Esophagus squamous epithelium (tissue), 5 donors: ENCODE data around the gene TOR1AIP1. TPM values are rescaled to one million over a fixed set of nuclear protein-coding genes. Genes with fewer than 3 reads are reported as not detected.

Source experiments
- DNase-seq: peaks from one replicate; lab custom pipeline; 2025; lab: John Stamatoyannopoulos, UW
- H3K27ac ChIP-seq, 4 donors: fragments of 200-600 bp; sonication (generic); one replicate each; pipeline ENCODE4 v1.5.1; 2016 to 2019; ENCODE audit warnings: mild to moderate bottlenecking in 1 of 4
- H3K27me3 ChIP-seq, 4 donors: fragments of 200-600 bp; sonication (generic); 1 replicate in 3 of 4; 2 replicates in 1 of 4; pipeline versions ENCODE4 v1.5.1 to v1.6.0; 2017 to 2021; ENCODE audit warnings: antibody characterized with exemption in 1 of 4
- H3K36me3 ChIP-seq, 3 donors: fragments of 200-600 bp; sonication (generic); one replicate each; pipeline ENCODE4 v1.5.1; 2016 to 2019
- H3K4me1 ChIP-seq, 3 donors: fragments of 200-600 bp; sonication (generic); one replicate each; pipeline ENCODE4 v1.5.1; 2017 to 2019
- H3K4me3 ChIP-seq, 4 donors: fragments of 200-600 bp; sonication (generic); 1 replicate in 3 of 4; 2 replicates in 1 of 4; pipeline ENCODE4 v1.5.1; 2016 to 2019; ENCODE audit warnings: mild to moderate bottlenecking in 2 of 4, moderate library complexity in 1 of 4
- H3K9me3 ChIP-seq, 3 donors: fragments of 200-600 bp; sonication (generic); one replicate each; pipeline ENCODE4 v1.5.1; 2016 to 2019
- POLR2A ChIP-seq, 4 donors: fragments of 450-650 bp; IDR thresholded peaks; one replicate each; pipeline ENCODE4 v1.6.1; 2017; ENCODE audit warnings: antibody characterized with exemption in 4 of 4, mild to moderate bottlenecking in 4 of 4, moderate library complexity in 3 of 4
- WGBS, 2 donors: methylation state at CpG; one replicate each; pipeline ENCODE4 v1.1.5; 2018; 5-methylcytosine and 5-hydroxymethylcytosine counted together
- intact Hi-C: fragments of 100-400 bp; cut with DNase I; formaldehyde crosslinking; loops from one replicate; pipeline ENCODE4 v1.15.0; 2022
- total RNA-seq, 4 donors: library from RNA; depleted of rRNA; stranded (reverse); fragments of >200 nt; gene quantifications; one replicate each; pipeline ENCODE4 v1.1.0, GENCODE V29; 2016
- TF ChIP-seq, protein P1 (sequence below), 6 experiments: fragments of 450-650 bp in 4 of 6; fragments of 200-600 bp in 2 of 6; sonication (generic) in 2 of 6; IDR thresholded peaks; one replicate each; pipeline ENCODE4 v1.5.1; 2016 to 2019; ENCODE audit warnings: antibody characterized with exemption in 6 of 6, mild to moderate bottlenecking in 4 of 6, moderate library complexity in 4 of 6
- donor health status: DM: yes; HTN: yes; CAD: no.

TOR1AIP1 gene
- total RNA-seq, 4 donors from 2014 or later = 26.1 to 78.8 (median 35.3) TPM

DNA sequence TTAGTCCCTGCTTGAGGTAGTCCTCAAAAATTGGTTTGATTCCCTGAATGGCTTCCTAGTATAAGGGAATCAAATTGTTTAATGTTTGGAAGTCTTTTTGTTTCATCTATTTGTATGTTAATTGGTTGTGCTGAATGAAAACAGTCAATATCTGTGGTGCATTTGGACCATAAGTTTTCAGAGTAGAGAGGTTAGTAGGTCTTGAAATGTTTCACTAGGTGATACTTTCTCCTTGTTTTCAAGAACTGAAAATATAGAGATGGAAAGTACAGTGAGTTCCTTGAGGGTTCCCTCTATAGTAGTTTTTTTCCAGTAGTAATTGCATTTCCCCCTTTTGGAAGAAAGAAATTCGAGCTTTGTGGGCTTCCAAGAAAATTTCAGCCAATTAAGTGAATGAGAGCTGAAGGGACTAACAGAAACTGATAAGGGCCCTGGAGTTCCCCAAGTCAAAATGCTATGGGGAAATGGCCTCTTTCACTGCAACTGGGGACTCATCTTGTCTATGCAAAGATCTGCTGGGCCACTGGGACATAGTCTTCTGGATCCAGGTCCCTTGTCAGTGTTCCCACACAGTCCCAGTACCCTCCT lies 53.9 kb downstream of the TOR1AIP1 start:
- no peak for DNase-seq
- TF ChIP-seq, protein P1, sequence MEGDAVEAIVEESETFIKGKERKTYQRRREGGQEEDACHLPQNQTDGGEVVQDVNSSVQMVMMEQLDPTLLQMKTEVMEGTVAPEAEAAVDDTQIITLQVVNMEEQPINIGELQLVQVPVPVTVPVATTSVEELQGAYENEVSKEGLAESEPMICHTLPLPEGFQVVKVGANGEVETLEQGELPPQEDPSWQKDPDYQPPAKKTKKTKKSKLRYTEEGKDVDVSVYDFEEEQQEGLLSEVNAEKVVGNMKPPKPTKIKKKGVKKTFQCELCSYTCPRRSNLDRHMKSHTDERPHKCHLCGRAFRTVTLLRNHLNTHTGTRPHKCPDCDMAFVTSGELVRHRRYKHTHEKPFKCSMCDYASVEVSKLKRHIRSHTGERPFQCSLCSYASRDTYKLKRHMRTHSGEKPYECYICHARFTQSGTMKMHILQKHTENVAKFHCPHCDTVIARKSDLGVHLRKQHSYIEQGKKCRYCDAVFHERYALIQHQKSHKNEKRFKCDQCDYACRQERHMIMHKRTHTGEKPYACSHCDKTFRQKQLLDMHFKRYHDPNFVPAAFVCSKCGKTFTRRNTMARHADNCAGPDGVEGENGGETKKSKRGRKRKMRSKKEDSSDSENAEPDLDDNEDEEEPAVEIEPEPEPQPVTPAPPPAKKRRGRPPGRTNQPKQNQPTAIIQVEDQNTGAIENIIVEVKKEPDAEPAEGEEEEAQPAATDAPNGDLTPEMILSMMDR (IDR thresholded peaks at IDR 0.05) = no peak
- TF ChIP-seq POLR2A (IDR thresholded peaks at IDR 0.05) = no peak

DNA sequence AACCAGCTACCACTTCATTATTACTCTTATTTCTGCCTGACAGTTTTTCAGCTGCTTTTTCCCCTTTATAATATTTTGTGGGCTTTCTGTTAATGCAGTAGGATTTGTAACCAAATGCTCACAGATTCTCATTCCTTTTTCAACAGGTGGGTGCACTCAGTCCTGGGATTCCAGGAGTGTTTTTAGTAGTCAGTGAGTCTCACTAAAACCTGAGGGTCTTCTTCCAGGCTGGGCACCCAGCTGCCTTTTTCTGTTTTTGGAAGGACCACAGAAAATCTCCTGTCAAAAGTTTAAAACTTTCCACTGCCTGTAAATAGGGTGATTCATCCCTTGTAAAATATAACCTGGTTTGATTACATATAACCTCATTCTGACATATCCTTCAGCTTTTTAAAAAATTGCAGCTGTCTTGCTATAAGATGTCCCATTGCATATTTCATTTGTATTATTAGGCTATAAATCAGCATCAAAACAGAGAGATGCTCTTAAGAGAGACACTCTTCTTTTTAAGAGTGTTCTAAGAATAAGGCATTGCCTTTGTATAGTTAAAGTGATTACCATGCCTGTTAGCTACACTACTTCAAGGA lies 55.7 kb downstream of the TOR1AIP1 start:
- no peak overlapping the region for H3K4me3 ChIP-seq
- TF ChIP-seq, protein P1 (IDR thresholded peaks at IDR 0.05) = no peak
- no peak for TF ChIP-seq POLR2A (IDR thresholded peaks at IDR 0.05)
- intact Hi-C loops = no loop called here
- no peaks in the 10 kb centered on the region for H3K9me3 ChIP-seq
- H3K36me3 ChIP-seq = no peaks in the 10 kb centered on the region
- peaks cover 0 to 4% (median 0%) of the 10 kb centered on the region in 3 donors for H3K4me1 ChIP-seq
- DNase-seq = no peak
- H3K27me3 ChIP-seq = no peaks in the 10 kb centered on the region
- H3K27ac ChIP-seq = no peak overlapping the region

More for the DNA sequence above, 53.9 kb downstream of the TOR1AIP1 start:
- intact Hi-C loops = no loop called here
- H3K27ac ChIP-seq = no peak overlapping the region
- H3K27me3 ChIP-seq = no peaks in the 10 kb centered on the region
- H3K4me1 ChIP-seq = peaks cover 0 to 4% (median 0%) of the 10 kb centered on the region in 3 donors
- H3K9me3 ChIP-seq = no peaks in the 10 kb centered on the region
- no peak overlapping the region for H3K4me3 ChIP-seq
- H3K36me3 ChIP-seq = no peaks in the 10 kb centered on the region
- 58 to 60% methylated on average over 1 of the region's 1 CpG for WGBS, 2 donors

DNA sequence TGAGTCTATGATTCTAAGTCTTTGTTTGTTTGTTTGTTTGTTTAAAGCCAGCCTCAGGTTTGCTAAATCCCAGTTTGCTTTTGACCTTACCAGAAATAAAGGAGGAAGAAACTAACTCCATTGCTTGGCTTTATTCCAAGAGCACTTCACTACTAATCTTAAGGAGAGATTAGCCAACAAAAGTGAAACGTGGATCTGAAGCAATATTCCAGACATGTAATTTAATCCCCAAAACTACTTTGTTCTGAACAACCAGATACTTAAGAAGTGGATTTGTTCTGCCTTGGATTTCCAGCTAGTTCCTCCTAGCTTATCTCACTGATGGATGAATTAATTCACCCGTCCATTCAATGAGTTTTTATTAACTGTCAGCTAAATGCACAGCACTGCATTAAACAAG lies 56.7 kb downstream of the TOR1AIP1 start:
- H3K4me3 ChIP-seq = no peak overlapping the region
- H3K27ac ChIP-seq = no peak overlapping the region
- TF ChIP-seq, protein P1 (IDR thresholded peaks at IDR 0.05) = no peak
- no peak for TF ChIP-seq POLR2A (IDR thresholded peaks at IDR 0.05)
- H3K27me3 ChIP-seq = no peaks in the 10 kb centered on the region
- no peaks in the 10 kb centered on the region for H3K9me3 ChIP-seq
- intact Hi-C loops = no loop called here
- no peaks in the 10 kb centered on the region for H3K36me3 ChIP-seq
- WGBS, 2 donors = 22 to 23% methylated on average over 2 of the region's 2 CpGs
- no peak for DNase-seq
- H3K4me1 ChIP-seq = peaks cover 0 to 4% (median 0%) of the 10 kb centered on the region in 3 donors

DNA sequence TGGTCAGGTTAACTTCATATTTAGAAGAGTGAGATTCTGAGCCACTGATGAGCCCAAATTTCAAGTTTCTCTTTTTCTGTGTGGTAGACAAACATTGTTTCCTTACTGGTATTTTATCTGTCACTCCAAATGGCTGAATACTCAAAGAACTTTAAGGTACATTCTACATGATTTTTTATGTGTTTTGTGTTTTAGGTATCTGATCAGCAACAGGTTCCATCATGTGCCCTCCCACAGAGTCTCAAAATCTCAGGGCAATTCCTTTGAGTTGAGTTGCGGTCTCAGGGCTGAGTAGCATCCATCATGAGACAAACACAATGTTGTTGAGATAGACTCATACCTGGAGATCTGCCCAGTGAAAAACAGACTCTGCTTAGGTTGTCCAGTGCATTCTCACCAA lies 57.9 kb downstream of the TOR1AIP1 start:
- Histone ChIP-seq H3K36me3 (no peaks in the 10 kb centered on the region), H3K4me3 (no peak overlapping the region), H3K27ac (no peak overlapping the region), H3K9me3 (no peaks in the 10 kb centered on the region), H3K4me1 (peaks cover 0 to 4% (median 0%) of the 10 kb centered on the region in 3 donors), H3K27me3 (no peaks in the 10 kb centered on the region)
- intact Hi-C loops = no loop called here
- 90 to 100% methylated on average over 1 of the region's 1 CpG for WGBS, 2 donors
- TF ChIP-seq POLR2A (IDR thresholded peaks at IDR 0.05) = no peak
- TF ChIP-seq, protein P1 (IDR thresholded peaks at IDR 0.05) = no peak
- DNase-seq = no peak

DNA sequence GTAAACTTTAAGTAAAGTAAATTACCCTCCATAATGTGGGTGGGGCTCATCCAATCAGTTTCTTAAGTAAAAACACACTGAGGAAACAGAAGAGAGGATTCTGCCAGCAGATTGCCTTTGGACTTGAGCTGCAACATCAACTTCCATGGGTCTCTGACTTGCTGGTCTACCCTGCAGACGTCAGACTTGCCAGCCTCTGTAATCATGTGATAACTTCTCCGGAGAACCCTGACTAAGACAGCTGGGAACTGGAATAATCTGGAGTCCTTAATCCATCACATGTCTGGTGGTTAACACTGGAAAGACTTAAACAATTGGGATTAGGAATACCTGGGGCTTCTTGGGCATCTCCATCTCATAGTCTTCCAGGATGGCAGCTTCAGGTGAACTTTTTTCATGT lies 59.4 kb downstream of the TOR1AIP1 start:
- WGBS, 2 donors = 27 to 70% methylated on average over 1 to 2 of the region's 2 CpGs
- Histone ChIP-seq H3K27ac (no peak overlapping the region), H3K36me3 (no peaks in the 10 kb centered on the region), H3K4me3 (no peak overlapping the region), H3K27me3 (no peaks in the 10 kb centered on the region), H3K9me3 (no peaks in the 10 kb centered on the region), H3K4me1 (peaks cover 0 to 4% (median 0%) of the 10 kb centered on the region in 3 donors)
- DNase-seq = no peak
- no peak for TF ChIP-seq POLR2A (IDR thresholded peaks at IDR 0.05)
- TF ChIP-seq, protein P1 (IDR thresholded peaks at IDR 0.05) = no peak
- intact Hi-C loops = no loop called here
